ENCODE measurements around the gene COMMD7. TPM values are rescaled to one million over a fixed set of nuclear protein-coding genes. Genes with fewer than 3 reads are reported as not detected.
A peak's percentile ranks its signal among the peaks of the same experiment; 100 is the strongest.

COMMD7 gene
- total RNA-seq, 2 donors from 2014 or later: 6.6 to 18.7 TPM

- Histone ChIP-seq H3K36me3 (replicated peaks in 1 of 2; ENCODE audit: insufficient read depth in 1 of 2, low read depth in 2 of 2) (no peaks in the 10 kb centered on the region), H3K4me3 (no peak overlapping the region), H3K27me3 (no peaks in the 10 kb centered on the region), H3K4me1 (no peaks in the 10 kb centered on the region), H3K27ac (no peak overlapping the region), H3K9me3 (no peaks in the 10 kb centered on the region)
- intact Hi-C loops (cut with DNase I): no loop called here
- ATAC-seq (no peak), DNase-seq (peak in 2 of 4 donors; percentile 26 to 35)
- TF ChIP-seq CTCF (IDR thresholded peaks at IDR 0.05) (no peak), POLR2A (IDR thresholded peaks at IDR 0.05) (no peak)
- 56 to 69% methylated on average over 12 to 17 of the region's 17 CpGs for WGBS, 2 donors
Measured at GRCh38 chr20:32685541-32686529, 57.4 kb downstream of the COMMD7 start.

DNA sequence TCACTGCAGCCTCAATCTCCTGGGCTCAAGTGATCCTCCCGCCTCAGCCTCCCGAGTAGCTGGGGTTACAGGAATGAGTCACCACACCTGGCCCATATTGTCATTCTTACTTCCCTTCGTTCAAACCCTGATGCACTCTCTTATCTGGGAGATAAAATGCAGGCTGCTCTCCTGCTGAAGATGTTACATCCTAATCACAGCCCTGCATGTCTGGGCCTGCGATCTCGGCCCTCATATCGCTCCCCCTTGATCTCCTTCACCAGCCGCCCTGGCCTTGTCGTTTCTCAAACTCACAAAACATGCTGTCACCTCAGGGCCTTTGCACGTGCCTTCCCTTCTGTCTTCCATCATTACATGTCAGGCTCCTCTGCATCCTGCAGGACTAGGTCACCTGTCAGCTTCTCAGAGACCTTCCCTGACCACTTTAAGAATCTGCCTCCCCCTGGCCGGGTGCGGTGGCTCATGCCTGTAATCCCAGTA is 60.7 kb downstream of the COMMD7 start:
- Histone ChIP-seq H3K9me3 (no peaks in the 10 kb centered on the region), H3K27ac (no peak overlapping the region), H3K27me3 (no peaks in the 10 kb centered on the region), H3K36me3 (replicated peaks in 1 of 2; ENCODE audit: insufficient read depth in 1 of 2, low read depth in 2 of 2) (no peaks in the 10 kb centered on the region), H3K4me1 (no peaks in the 10 kb centered on the region), H3K4me3 (no peak overlapping the region)
- ATAC-seq (no peak), DNase-seq (no peak)
- intact Hi-C loops (cut with DNase I): no loop called here
- TF ChIP-seq CTCF (IDR thresholded peaks at IDR 0.05) (no peak), POLR2A (IDR thresholded peaks at IDR 0.05) (no peak)
- WGBS, 2 donors: 76 to 89% methylated on average over 9 to 11 of the region's 11 CpGs

DNA sequence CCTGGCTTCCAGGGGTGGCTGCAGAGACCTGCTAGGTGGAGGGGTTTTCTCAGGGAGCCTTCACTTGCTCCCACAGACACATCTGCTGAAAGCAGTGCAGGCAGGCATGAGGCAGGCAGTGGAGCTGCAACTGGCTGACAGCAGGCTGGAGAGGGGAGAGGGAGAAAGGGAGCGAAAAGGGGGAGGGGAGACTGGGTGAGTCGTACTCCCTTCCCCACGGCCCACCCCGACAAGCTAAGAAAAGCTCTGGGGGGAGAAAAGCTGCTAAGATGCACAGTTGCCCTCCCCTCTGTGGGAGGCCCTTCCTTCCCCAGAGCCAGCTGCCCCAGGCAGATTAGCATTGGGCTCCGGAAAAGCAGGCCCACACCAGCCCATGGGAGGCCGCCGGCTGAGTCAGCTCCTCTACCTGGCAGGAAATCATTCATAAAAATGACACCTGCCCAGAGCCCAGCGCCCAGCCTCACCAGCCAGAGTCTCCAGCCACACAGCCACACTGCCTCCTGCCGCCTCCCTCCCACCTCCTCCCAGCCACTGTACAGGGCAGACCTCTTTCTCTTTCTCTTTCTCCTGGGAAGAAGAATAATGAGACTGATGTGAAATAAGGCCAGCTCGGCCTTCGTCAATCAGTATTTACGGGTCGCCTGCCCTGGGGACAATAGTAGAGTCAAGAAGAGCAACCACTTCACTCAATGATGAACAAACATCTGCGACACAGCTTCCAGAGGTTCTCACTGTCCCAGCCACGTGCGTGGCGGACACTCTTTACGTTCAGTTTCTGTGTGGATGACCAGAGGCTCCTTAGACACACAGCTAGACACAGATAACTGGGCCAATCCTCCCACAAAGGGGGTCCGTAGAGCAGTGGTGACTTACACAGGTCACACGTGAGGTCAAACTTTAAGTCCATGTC is 61.8 kb downstream of the COMMD7 start:
- no peaks in the 10 kb centered on the region for H3K27me3 ChIP-seq
- DNase-seq (peak in 1 of 4 donors; percentile 21), ATAC-seq (no peak)
- no peaks in the 10 kb centered on the region for H3K36me3 ChIP-seq (replicated peaks in 1 of 2; ENCODE audit: insufficient read depth in 1 of 2, low read depth in 2 of 2)
- H3K27ac ChIP-seq: no peak overlapping the region
- intact Hi-C loops (cut with DNase I): no loop called here
- H3K4me1 ChIP-seq: no peaks in the 10 kb centered on the region
- H3K4me3 ChIP-seq: no peak overlapping the region
- 48 to 64% methylated on average over 16 to 20 of the region's 20 CpGs for WGBS, 2 donors
- no peak for TF ChIP-seq CTCF (IDR thresholded peaks at IDR 0.05)
- TF ChIP-seq POLR2A (IDR thresholded peaks at IDR 0.05): no peak
- no peaks in the 10 kb centered on the region for H3K9me3 ChIP-seq

GRCh38 chr20:32680544-32681174 is 62.6 kb downstream of the COMMD7 start:
- 100% methylated on average over 1 of the region's 1 CpG; no CpG with 5 or more reads in 1 of the 2 donors for WGBS, 2 donors
- H3K4me1 ChIP-seq: no peaks in the 10 kb centered on the region
- intact Hi-C loops (cut with DNase I): no loop called here
- no peak overlapping the region for H3K4me3 ChIP-seq
- ATAC-seq (no peak), DNase-seq (no peak)
- no peak for TF ChIP-seq POLR2A (IDR thresholded peaks at IDR 0.05)
- TF ChIP-seq CTCF (IDR thresholded peaks at IDR 0.05): no peak
- no peaks in the 10 kb centered on the region for H3K36me3 ChIP-seq (replicated peaks in 1 of 2; ENCODE audit: insufficient read depth in 1 of 2, low read depth in 2 of 2)
- no peaks in the 10 kb centered on the region for H3K27me3 ChIP-seq
- H3K9me3 ChIP-seq: no peaks in the 10 kb centered on the region
- no peak overlapping the region for H3K27ac ChIP-seq
